Measurements from ENCODE around the gene TBC1D22A.

- TF ChIP-seq CTCF (optimal IDR thresholded peaks at IDR 0.05 in 1 of 3, IDR thresholded peaks at IDR 0.05 in 1 of 3, conservative IDR thresholded peaks at IDR 0.05 in 1 of 3; ENCODE audit: extremely low read depth in 1 of 3, insufficient read depth in 2 of 3, low read length in 3 of 3), result no peak
- no peak for TF ChIP-seq EZH2 (IDR thresholded peaks at IDR 0.05; ENCODE audit: low read length)
These were observed 21.3 kb upstream of the TBC1D22A start for GRCh38 chr22:46740910-46741780.

Data from keratinocyte (primary cell).